Activated T-cell treated with anti-CD3 and anti-CD28 coated beads for 4 hours (primary cell): ENCODE measurements around the gene WNT9A.

Experiments
- DNase-seq: peaks from one replicate; pipeline ENCODE4 v3.0.0-alpha.2; 2020

The WNT9A gene

DNA sequence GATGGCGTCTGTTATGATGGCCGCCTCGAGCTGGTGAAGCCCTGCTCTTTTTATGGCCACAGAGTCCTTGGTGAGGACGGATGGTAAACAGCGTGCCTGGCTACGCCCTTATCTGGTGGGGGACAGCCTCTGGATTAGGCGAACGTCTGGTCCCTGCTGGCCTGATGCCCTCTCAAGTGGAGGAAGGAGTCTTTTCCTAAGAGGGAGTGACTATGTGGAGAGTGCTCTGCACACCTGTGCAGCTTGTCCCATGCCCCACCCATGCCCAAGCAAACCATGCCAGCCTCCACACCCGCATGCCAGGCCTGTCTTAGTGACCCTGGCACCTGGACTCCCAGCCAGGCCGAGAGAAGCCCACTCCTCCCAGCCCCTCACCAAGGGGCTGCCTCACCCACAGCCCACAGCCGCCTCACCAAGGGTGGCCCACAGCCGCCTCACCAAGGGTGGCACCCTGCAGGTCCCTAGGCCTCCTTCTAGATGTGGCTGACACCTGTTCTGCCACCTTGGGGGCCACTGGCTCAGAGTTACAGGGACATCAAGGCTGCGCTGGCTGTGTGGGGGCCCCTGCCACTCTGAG, 40.2 kb downstream of the WNT9A start:
- DNase-seq = no peak

DNA sequence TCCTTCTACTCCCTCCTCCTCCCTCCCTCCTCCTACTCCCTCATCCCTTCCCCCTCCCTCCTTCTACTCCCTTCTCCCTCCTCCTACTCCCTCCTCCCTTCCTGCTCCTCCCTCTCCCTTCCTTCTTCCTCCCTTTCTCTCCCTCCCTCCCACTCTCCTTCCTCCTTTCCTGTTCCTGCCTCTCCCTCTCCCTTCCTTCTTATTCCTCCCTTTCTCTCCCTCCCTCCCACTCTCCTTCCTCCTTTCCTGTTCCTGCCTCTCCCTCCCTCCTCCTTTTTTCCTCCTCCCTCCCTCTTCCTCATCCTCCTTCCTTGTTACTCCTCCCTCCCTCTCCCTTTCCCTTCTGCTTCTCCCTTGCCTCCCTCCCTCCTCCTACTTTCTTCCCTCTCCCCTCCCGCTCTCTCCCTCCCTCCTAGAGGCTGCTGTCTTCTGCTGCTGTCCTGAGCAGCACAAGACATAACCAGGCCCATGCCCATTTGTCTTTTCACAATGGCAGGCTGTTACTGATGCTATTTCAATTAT, 41.1 kb downstream of the WNT9A start:
- DNase-seq = no peak

DNA sequence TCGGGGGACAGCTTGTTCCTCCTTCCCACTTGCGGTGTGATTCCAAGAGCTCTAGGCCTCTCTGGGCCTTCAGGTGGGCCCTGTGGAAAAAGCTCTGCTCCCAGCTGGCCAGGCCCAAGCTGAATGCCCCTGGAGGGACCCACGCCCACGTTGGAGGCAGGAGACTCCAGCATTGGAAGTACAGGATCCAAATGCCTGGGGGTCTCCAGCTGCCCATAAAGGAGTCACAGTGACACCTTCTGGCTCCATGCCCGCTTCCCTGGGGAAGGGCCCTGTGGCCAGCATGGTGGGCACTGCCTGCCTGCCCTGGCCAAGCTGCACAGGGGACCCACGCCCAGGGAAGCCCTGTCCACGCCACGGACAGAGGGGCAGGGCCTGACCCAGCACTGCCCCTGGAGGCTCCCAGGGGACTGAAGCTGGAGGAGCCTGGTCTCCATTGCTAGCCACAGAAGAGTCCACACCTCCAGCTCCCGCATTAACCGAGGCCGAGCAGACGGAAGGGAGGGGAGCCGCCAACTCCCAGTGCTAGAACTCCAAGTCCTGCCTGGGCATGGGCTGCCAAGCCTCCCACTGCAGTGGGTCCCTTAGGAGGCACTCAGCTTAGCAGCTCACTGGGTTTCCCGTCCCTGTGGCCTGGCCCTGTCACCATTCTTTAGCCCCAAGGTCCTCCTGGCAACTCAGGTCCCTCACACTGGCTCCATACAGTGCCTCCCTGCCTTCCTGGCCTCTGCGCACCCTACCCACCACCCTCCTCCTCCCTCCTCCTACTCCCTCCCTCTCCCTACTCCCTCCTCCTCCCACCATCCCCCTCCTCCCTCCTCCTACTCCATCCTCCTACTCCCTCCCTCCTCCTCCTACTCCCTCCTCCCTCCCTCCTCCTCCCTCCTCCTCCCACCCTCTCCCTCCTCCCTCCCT, 41.9 kb downstream of the WNT9A start:
- no peak for DNase-seq

DNA sequence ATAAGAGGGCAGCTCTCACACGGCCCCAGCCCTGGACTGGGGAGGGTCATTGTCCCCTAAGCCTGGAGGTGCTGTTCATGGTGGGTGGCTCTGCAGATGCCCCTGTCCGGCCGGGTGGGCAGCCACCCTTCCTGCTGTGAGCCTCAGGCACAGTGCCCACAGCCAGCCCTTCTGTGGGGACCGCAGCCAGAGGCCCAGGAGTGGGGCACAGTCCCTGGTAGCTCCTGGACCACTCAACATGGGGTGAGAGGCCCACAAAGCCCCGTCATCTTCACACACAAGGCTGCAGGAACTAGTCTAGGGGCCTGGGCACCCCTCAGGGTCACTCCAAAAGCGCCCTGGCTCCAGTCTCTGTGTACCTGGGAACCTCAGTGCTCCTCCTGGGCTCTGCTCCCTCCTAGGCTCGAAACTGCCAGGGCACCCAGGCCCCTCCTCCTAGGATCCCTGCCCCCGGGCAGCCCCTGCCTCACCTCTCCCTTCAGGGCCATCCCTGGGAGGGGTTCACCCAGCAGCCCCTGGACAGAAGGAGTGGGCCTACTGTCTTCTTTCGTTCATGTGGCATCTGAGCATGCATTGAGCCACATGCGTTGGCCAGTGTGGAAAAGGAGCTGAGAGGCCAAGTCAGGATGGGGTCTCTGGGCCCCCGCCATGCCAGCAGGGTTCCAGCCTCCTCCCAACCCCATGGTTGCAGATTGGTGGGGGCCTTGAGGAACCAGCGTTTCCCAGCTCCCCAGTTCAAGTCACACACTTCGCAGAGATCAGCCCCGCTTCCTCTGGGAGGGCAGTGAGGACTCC, 43.0 kb downstream of the WNT9A start:
- DNase-seq = no peak

DNA sequence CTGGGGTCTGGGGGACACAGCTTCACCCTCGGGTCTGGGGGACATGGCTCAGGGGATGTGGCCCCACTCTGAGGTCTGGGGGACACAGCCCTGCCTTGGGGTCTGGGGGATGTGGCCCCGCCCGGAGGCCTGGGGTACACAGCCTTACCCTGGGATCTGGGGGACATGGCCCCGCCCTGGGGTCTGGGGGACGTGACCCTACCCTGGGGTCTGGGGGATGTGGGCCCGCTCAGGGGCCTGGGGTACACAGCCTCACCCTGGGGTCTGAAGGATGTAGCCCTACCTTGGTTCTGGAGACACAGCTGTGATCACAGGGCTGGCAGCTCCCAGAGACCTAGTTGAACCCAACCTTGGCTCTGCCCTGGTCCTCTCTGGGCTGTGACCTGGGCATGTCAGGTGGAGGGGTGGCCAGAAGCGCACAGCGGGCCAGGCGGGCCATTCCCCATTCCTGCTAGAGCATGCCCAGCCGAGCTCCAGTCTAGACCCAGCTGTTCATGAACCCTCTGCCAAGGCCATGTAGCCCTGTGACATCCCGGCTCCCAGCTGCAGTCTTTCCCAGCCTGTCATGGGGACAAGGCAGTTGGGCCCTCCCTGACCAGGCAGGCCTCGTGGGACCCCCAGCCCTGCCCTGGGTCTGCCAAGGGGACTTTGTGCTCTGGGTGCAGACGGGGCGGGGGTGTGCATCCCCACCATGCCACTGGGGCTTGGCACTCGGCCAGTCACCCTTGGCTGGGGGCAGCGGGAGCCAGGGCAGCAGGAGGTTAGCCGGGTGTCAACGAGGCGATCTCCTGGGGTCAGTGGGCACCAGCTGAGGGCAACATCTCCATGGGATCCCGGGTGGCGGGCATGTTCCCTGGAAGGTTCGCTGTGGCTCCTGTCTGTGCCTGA, 43.9 kb downstream of the WNT9A start:
- DNase-seq = no peak

DNA sequence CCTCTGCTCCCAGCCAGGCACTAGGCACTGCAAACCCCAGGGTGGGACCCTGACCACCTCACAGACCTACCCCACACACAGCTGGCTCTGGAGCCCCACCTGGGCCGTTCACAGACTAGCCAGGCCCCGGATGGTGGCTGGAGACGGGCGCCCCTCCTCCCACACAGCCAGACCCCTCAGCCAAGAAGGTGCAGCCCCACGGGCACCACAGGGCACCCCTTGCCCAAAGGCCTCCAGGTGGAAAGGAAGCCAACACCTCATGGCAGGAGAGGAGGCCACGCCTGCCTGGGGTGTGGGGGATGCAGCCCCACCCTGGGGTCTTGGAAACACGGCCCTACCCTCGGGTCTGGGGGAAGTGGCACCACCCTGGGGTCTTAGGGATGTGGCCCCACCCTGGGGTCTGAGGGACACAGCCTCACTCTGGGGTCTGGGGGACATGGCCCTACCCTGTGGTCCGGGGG, 44.6 kb downstream of the WNT9A start:
- DNase-seq = no peak

DNA sequence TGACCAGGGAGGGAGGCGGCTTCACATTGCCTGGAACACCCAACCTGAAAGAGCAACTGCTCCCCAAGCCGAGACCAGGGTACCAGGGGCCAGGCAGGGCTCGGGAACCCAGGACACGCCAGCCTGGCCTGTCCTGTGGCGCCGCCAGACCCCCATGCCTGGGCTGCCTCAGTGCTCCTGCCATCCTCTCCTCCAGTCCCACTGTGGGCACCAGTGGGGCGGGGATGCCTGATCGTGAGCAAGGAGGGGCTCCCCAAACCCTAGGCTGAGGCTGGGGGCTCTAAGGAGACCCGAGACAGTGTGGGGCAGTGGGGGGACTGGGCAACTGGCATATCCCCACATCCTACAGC, 45.1 kb downstream of the WNT9A start:
- no peak for DNase-seq

DNA sequence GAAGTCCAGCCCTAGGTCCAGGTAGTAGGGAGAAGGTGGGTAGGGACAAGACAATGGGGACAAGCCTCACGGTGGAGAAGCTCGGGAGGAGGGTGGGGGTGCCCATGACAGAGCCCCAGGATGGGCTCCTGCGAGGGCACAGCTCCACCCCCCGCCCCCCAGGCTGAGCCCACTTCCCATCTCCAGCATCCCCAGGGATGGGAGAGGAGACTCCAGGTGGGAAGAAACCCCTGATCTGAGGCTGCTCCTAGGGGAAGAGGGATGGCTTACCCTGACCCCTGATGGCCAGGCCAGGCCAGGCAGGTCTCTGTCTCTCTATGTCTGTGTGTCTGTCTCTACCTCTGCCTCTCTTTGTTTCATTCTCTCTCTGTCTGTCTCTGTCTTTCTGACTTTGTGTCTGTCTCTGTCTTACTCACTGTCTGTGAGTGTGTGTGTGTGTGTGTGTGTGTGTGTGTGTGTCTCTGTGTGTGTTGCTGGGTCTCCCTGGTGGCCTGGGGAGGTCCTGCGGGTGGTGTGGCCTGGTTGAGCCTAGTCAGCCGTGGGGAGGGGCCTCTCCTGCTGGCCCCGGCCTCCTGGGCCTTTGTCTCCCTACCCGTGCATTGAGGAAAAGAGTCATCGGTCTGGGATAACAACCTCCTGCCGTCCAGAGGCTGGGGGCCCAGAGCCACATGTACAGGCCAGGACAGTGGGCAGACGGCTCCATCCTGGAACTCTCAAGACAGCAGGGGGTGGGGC, 45.7 kb downstream of the WNT9A start:
- DNase-seq = no peak

DNA sequence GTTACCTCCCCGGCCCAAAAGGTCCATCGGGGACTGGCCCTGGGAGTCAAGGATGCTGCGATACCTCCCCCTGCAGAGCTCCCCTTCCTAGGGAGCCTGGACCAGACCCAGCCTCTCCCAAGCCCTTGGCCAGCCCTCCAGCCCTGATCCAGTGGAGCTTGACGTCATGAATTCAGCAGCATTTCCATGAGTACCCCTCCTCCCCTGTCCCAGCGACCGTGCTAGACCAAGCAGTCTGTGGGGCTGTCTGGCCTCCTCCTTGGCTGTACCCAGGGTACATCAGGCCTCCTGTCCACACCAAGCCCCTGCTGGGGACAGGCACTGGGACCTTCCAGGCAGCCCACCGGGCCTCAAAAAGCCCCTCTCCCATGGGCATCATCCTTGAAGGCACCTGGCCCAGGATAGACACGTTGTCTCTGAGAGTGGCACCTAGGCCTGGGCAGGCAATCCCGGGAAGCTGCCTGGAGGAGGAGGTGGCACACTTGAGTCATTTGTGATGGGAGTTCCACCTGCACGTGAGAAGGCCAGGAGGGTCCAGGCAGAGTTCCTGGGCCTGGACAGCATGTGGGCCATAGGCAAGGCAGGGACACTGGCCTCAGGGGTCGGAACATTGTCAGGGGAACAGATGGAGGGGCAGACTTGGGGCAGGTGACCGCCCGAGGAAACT, 46.4 kb downstream of the WNT9A start:
- DNase-seq = no peak

DNA sequence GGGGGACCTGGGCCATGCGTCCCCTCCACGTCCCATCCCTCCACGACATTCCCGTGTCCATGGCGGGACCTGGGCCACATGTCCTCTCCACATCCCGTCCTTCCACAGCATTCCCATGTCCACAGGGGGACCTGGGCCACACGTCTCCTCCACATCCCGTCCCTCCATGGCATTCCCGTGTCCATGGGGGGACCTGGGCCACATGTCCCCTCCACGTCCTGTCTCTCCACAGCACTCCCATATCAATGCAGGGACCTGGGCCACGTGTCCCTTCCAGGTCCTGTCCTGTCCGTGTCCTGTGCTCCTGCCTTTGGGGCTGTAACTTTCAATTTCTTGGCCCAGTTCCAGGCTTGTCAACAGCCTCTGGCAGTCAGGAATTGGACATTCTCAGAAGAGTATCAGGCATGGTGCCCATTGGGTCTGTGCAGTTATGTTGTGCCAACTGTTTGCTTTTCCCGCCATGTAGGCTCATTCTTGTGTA, 47.1 kb downstream of the WNT9A start:
- no peak for DNase-seq

DNA sequence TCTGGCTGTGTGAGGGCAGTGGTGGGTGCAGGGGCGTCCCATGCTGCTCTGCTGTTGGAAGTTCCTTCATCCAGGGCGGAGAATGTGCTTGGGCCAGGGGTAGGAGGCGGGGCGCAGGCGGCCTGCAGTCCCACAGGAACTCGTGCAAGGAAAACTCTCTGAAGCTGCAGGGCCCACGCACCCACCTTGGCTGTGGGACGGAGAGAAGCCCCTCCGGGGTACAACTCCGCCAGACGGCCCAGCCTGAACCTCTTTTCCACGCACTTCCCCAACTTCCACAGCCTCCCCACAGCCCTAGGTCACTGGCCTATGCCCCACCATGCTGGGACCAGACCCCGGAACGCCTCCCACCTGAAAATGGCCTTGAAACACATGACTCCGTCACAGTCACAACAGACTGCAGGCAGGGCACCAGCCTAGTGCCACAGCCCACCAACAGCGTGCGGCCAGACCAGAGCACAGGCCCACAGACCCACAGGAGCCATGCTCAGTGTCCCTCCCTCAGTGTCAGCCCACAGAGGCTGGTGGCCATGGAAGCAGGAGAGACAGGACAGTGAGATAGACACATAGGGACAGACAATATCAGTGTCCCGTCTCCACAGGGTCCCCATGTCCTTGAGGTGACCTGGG, 47.8 kb downstream of the WNT9A start:
- no peak for DNase-seq

DNA sequence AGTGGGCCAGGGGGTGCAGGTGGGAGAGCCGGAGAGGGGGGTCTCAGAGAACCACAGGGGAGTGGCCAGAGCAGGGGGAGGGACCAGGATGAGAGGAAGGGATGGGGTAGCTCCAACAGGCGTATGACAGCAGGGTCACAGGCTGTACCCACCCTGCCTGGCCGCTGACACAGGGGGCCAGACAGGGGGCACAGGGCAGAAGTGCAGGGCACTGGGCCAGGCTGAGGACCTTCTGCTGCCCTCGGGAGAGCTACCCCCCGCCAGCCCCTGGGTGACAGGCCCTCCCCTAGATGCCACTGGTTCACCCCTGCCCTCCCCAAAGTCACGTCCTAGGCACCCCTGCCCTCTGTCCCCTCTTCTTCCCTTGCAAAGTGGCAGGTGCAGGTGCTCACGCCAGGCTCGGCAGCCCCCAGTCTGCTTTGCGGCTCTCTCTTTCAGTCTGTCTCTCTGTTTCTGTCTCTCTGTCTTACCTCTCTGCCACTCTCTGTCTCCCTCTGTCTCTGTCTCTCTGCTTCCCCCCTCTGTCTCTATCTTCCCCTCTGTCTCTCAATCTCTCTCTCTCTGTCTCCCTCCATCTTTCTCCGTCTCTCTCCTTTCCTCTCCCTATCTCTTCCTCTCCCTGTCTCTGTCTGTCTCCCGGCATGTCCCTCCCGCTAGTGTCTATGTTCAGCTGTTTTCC, 48.5 kb downstream of the WNT9A start:
- DNase-seq = no peak

DNA sequence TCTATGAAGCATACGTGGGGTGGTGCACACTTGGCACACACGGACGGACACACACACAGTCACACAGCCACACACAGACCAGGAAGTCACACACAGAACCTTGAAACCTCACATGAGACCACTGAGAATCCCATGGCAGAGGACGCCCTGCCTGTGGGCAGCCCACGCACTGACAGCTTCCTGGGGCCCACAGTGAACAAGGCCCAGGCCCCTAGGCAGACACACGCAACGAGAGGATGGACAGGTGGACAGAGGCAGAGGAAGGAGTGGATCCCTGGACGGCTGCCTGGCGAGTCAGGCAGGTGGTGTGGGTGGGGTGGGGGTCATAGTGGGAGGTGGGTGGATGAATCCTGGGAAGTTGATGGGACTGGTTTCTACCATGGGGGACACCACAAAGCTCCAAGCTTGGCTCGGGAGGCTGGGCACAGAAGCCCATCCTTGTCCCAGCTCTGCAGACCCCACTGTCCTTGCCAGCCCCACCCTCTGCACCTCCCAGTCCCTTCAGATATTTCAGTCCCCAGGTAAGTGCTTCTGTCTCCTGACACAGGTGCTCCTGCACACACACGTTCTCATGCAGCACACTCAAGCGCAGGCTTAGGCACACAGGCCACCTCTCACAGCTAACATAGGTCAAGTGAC, 49.1 kb downstream of the WNT9A start:
- no peak for DNase-seq

DNA sequence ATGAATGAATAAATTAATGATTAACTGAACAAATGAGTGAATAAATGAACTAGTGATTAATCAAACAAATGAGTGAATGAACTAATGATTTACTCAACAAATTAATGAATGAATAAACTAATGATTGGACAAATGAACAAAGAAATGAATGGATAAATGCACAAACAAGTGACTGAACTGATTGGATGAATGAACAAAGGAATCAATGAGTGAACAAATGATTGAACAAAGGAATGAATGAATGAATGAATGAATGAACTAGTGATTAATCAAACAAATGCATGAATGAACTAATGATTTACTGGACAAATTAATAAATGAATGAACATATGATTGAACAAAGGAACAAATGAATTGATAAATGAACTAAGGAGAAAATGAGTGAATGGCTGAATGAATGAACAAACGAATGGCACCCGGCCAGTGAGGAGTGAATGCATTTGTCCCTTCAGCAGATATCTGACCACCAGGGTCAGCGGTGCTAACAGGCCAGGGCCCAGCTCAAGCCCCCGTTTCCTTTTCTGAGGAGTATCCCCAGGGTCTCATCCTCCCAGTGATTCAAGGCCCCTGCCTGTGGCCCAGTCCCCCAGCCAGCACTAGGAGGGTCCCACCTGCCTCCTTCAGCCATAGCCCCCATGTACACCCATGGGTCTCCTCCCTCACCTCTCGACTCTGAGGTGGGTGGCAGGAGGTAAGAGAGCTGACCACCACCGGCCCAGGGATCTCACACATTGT, 49.9 kb downstream of the WNT9A start:
- no peak for DNase-seq

DNA sequence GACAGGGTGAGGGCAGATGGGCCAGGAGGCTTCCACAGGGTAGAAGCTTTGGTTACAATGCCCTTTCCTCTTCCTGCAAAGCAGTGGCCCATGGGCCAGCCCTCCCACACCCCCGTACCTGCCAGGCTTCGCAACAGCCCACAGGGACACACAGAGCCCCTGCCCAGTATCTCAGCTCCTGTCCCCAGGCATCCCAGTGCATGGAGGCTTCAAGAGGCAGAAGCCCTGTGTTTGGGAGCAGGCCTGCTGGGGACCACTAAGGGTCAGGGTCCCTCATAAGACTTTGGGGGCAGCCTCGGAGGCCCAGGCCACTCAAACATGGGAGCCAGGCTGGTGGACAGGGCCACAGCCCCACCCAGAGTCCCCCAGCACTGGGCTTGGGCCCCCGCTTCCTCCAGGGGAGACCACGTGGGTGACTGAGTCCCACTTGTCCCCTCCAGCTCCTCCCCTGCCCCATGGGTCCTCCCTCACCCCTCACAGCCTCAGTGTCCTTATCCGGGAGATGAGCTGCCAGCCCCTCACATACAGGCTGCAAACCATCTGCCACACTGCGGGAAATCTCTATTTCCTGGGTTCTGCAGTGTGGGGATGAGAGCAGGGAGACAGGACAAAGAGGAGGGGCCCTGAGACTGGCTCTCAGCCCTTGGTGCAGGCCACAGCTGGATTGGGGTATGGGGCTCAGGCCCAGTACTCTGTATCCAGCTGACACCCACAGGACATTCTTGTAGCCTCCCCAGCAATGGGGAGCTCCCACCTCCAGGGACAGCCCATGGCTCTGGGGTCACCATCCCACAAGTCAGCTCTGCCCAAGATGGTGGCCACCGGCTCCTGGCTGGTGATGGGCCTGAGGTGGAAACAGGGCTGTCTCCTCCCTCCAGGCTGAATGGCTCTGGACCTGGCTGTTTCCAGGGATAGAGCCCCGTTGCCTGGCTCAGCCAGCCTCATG, 50.7 kb downstream of the WNT9A start:
- no peak for DNase-seq

DNA sequence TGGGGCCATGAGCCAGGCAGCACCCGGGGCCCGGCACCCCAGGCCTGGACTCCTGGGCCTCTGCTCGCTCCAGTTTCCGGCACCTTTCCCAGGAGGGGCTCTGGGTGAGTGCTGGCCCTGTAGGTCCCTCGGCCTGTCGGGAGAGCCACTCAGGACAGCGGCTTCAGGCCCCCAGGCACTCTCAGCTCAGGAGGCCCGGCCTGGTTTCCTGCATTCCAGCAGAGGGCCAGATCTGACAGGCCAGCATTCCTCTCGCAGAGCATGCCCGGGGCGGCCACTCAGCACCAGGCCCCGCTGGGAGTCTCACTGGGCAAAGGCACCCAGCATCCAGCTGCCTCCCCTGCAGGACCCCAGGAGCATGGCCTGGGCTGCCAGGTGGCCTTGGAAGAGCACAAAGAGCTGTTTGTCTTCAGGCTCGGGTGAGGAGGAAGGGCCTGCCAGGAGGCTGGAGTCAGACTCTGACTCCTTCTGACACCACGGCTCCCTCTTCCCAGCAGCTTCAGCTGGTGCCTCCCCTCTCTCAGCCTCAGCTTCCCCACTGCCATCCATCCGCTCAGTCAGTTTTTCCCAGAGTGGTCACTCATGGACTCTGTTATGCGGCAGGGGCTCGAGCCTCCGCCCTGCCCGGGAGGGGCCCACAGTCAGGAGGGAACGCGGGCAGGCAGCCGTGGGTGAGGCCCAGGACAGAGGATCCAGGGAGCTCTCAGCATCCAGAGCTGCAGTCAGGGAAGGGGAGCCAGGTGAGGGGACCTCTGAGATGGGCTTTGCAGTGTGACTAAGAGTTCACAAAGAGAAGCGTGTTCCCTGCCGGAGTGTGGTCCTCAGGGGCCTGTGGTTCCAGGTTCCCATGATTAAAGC, 51.7 kb downstream of the WNT9A start:
- DNase-seq = no peak
